Heart left ventricle (tissue), 16 donors: Measurements from ENCODE around the gene CERS1. TPM values are rescaled to one million over a fixed set of nuclear protein-coding genes. Genes with fewer than 3 reads are reported as not detected.

Source experiments
- ATAC-seq, 4 donors: fragments of 200-7000 bp; cut with Tn5 transposase; one replicate each; pipeline ENCODE4 v1.9.1; 2020 to 2022; ENCODE audit warnings: moderate library complexity in 4 of 4, mild to moderate bottlenecking in 3 of 4, moderate number of reproducible peaks in 1 of 4
- DNase-seq, 5 donors: peaks; one replicate each; pipeline ENCODE4 v3.0.0-alpha.2; 2020
- H3K27ac ChIP-seq, 12 donors: fragments of 200-600 bp; sonication (generic) in 4 of 12; one replicate each; pipeline versions ENCODE4 v1.5.0 to v1.8.0; 2016 to 2022; ENCODE audit warnings: mild to moderate bottlenecking in 2 of 12
- H3K27me3 ChIP-seq, 9 donors: fragments of 200-600 bp; sonication (generic) in 2 of 9; one replicate each; pipeline versions ENCODE4 v1.5.1 to v1.8.0; 2016 to 2022; ENCODE audit warnings: mild to moderate bottlenecking in 3 of 9
- H3K36me3 ChIP-seq, 9 donors: fragments of 200-600 bp; sonication (generic) in 2 of 9; one replicate each; pipeline versions ENCODE4 v1.5.0 to v1.8.0; 2018 to 2022; ENCODE audit warnings: mild to moderate bottlenecking in 2 of 9
- H3K4me1 ChIP-seq, 12 donors: fragments of 200-600 bp; sonication (generic) in 4 of 12; one replicate each; pipeline versions ENCODE4 v1.5.0 to v1.8.0; 2016 to 2022; ENCODE audit warnings: mild to moderate bottlenecking in 3 of 12
- H3K4me3 ChIP-seq, 12 donors: fragments of 200-600 bp; sonication (generic) in 4 of 12; one replicate each; pipeline versions ENCODE4 v1.5.0 to v1.8.0; 2017 to 2022; ENCODE audit warnings: mild to moderate bottlenecking in 9 of 12, moderate library complexity in 4 of 12
- H3K9me3 ChIP-seq, 12 donors: fragments of 200-600 bp; sonication (generic) in 4 of 12; one replicate each; pipeline versions ENCODE4 v1.5.0 to v1.8.0; 2016 to 2022; ENCODE audit warnings: mild to moderate bottlenecking in 1 of 12
- CTCF ChIP-seq, 12 donors: fragments of 200-600 bp; sonication (generic) in 4 of 12; IDR thresholded peaks; one replicate each; pipeline versions ENCODE4 v1.5.0 to v1.8.0; 2018 to 2022; ENCODE audit warnings: antibody characterized with exemption in 12 of 12, mild to moderate bottlenecking in 5 of 12
- POLR2A ChIP-seq, 2 donors: fragments of 450-650 bp; IDR thresholded peaks; one replicate each; pipeline ENCODE4 v1.6.1; 2017; ENCODE audit warnings: antibody characterized with exemption in 2 of 2, mild to moderate bottlenecking in 2 of 2, moderate library complexity in 2 of 2
- WGBS, 4 donors: extraction: QIAGEN DNeasy Blood & Tissue Kit in 2 of 4; methylation state at CpG; one replicate each; pipeline versions ENCODE4 v1.1.5 to v1.1.7; 2013 to 2018; 5-methylcytosine and 5-hydroxymethylcytosine counted together
- intact Hi-C, 10 donors: fragments of 100-400 bp; cut with DNase I; formaldehyde crosslinking; loops; one replicate each; pipeline versions ENCODE4 v1.11.1 to v1.14.2; 2022
- polyA plus RNA-seq, 2 donors: library from polyadenylated mRNA; stranded (reverse); fragments of 200-250 nt; gene quantifications; one replicate each; pipeline ENCODE4 v1.2.3, GENCODE V29; 2013
- total RNA-seq, 9 donors: library from RNA; depleted of rRNA in 2 of 9; stranded (reverse); fragments of >200 nt in 2 of 9; fragmentation: NEBNext Ultra II Directional in 3 of 9; extraction: Animal tissue kit (Norgen Biotek cat#: 25700) in 3 of 9; gene quantifications; one replicate each; pipeline versions ENCODE4 v1.1.0 to v1.2.4, GENCODE V29; 2016 to 2023
- donor health status: ischemic (EF 13 %, LVEDD 7.1; RV severe dilation, severe dysfunction).
- donor health status: healthy with polysubstance abuse.
- donor health status: DM: no; HTN: yes; CAD: no.
- donor health status: DM: no; HTN: no; CAD: no.
- donor health status: ischemic (EF 25% LVEDD 6.9; RV normal size, moderate dysfunction).
- donor health status: ischemic (EF 25% LVEDD 5.7; RV mildly dilated, moderate dysfunction).
- donor health status: healthy.
- donor health status: DM: yes; HTN: yes; CAD: no.
- donor health status: ischemic (EF 35%, LVEDD 5.7; RV mildly dilated, moderate dysfunction).
- donor health status: nonischemic (EF 11% LVEDD 7.7; RV severe dilation, severe dysfunction).
- donor health status: DM: yes; HTN: yes; CAD: no.
- donor health status: PGD.
- donor health status: ischemic (EF 29% LVEDD 5.4; RV normal size, mild dysfunction).
- donor health status: nonischemic (EF 23%, LVEDD 6.1; RV moderate dilation, normal function).

CERS1 gene
- total and polyA plus RNA-seq, 11 donors = 0.21 to 2.1 (median 0.52) TPM

GRCh38 chr19:18869023-18869618 is 26.8 kb downstream of the CERS1 start:
- Histone ChIP-seq H3K27me3 (peaks cover 0 to 21% (median 9%) of the 10 kb centered on the region in 9 donors), H3K4me3 (peak overlapping the region in 1 of 12 donors; percentile 32), H3K36me3 (peaks cover 4 to 44% (median 41%) of the 10 kb centered on the region in 9 donors), H3K9me3 (no peaks in the 10 kb centered on the region), H3K4me1 (peaks cover 2 to 36% (median 10%) of the 10 kb centered on the region in 12 donors), H3K27ac (no peak overlapping the region)
- no peak for TF ChIP-seq CTCF (IDR thresholded peaks at IDR 0.05)
- no peak for TF ChIP-seq POLR2A (IDR thresholded peaks at IDR 0.05)
- no peak for ATAC-seq
- DNase-seq = peak in 1 of 5 donors; percentile 24
- WGBS, 4 donors = 10 to 31% (median 25%) methylated on average over 20 to 71 of the region's 71 CpGs
- intact Hi-C loops = loop anchor here in 1 of 10 donors (5.0 kb wide), 1 partner anchor 277 kb away; no protein-coding TSS in a partner anchor

GRCh38 chr19:18868380-18869022 is 27.5 kb downstream of the CERS1 start:
- intact Hi-C loops = loop anchor here in 1 of 10 donors (5.0 kb wide), 1 partner anchor 276 kb away; no protein-coding TSS in a partner anchor
- ATAC-seq (peak in 1 of 4 donors; percentile 6), DNase-seq (peak in 1 of 5 donors; percentile 25)
- Histone ChIP-seq H3K27ac (no peak overlapping the region), H3K4me1 (peaks cover 2 to 36% (median 10%) of the 10 kb centered on the region in 12 donors), H3K9me3 (no peaks in the 10 kb centered on the region), H3K36me3 (peaks cover 4 to 50% (median 47%) of the 10 kb centered on the region in 9 donors), H3K4me3 (peak overlapping the region in 1 of 12 donors; percentile 32), H3K27me3 (peaks cover 0 to 21% (median 9%) of the 10 kb centered on the region in 9 donors)
- TF ChIP-seq CTCF (IDR thresholded peaks at IDR 0.05) (no peak), POLR2A (IDR thresholded peaks at IDR 0.05) (no peak)
- WGBS, 4 donors = 33 to 71% (median 45%) methylated on average over 44 to 77 of the region's 77 CpGs

- peaks cover 2 to 36% (median 10%) of the 10 kb centered on the region in 12 donors for H3K4me1 ChIP-seq
- no peak overlapping the region for H3K4me3 ChIP-seq
- DNase-seq (no peak), ATAC-seq (no peak)
- peaks cover 4 to 58% (median 54%) of the 10 kb centered on the region in 9 donors for H3K36me3 ChIP-seq
- no peak overlapping the region for H3K27ac ChIP-seq
- H3K9me3 ChIP-seq = no peaks in the 10 kb centered on the region
- WGBS, 4 donors = 95 to 97% (median 96%) methylated on average over 20 to 23 of the region's 23 CpGs
- H3K27me3 ChIP-seq = peaks cover 0 to 20% (median 9%) of the 10 kb centered on the region in 9 donors
- intact Hi-C loops = loop anchor here in 1 of 10 donors (5.0 kb wide), 1 partner anchor 275 kb away; no protein-coding TSS in a partner anchor
- no peak for TF ChIP-seq POLR2A (IDR thresholded peaks at IDR 0.05)
- TF ChIP-seq CTCF (IDR thresholded peaks at IDR 0.05) = no peak
Observed at GRCh38 chr19:18867751-18868150, 28.2 kb downstream of the CERS1 start.

GRCh38 chr19:18867199-18867598 is 28.8 kb downstream of the CERS1 start:
- DNase-seq (peak in 1 of 5 donors; percentile 22), ATAC-seq (no peak)
- Histone ChIP-seq H3K36me3 (peaks cover 4 to 63% (median 60%) of the 10 kb centered on the region in 9 donors), H3K9me3 (no peaks in the 10 kb centered on the region), H3K4me3 (no peak overlapping the region), H3K4me1 (peaks cover 2 to 36% (median 10%) of the 10 kb centered on the region in 12 donors), H3K27me3 (peaks cover 0 to 15% (median 9%) of the 10 kb centered on the region in 9 donors), H3K27ac (no peak overlapping the region)
- TF ChIP-seq POLR2A (IDR thresholded peaks at IDR 0.05) (no peak), CTCF (IDR thresholded peaks at IDR 0.05) (no peak)
- WGBS, 4 donors = 87 to 94% (median 91%) methylated on average over 11 to 23 of the region's 23 CpGs
- intact Hi-C loops = loop anchor here in 1 of 10 donors (5.0 kb wide), 1 partner anchor 275 kb away; no protein-coding TSS in a partner anchor
